GM18498 (cell line): ENCODE data around the gene SLC12A9.

Source experiments
- ATAC-seq: cut with Tn5 transposase; IDR thresholded peaks from one replicate; pipeline ENCODE4 v1.9.1; 2021; ENCODE audit warnings: mild to moderate bottlenecking, moderate library complexity; ENCODE audit not compliant: unreplicated experiment

The SLC12A9 gene

DNA sequence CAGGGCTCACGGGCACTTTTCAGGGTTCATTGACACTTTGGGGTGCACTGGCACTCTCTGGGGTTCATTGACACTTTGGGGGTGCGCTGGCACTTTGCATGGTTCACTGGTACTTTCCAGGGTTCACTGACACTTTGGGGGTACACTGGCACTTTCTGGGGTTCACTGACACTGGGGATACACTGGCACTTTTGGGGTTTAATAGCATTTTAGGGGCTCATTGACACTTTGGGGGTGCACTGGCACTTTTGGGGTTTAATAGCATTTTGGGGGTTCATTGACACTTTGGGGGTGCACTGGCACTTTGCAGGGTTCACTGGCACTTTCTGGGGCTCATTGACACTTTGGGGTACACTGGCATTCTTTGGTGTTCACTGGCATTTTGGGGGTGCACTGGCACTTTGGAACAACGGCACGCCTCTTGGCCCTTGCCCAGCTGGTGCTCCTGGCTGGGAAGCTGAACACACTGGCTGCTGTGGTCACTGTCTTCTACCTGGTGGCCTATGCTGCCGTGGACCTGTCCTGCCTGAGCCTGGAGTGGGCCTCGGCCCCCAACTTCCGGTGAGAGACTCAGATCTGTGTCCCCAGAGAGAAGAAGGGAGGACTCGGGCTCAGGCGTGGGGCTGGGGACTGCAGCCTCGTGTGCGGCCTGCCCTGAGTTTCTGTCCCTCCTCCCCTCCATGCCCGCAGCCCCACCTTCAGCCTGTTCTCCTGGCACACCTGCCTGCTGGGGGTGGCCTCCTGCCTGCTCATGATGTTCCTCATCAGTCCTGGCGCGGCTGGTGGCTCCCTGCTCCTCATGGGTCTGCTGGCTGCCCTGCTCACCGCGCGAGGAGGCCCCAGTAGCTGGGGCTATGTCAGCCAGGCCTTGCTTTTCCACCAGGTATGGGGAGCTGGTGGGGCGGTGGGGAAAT lies 8.4 kb downstream of the SLC12A9 start:
- ATAC-seq: no peak

GRCh38 chr7:100861616-100861985 lies 9.1 kb downstream of the SLC12A9 start:
- no peak for ATAC-seq

- no peak for ATAC-seq
Observed at GRCh38 chr7:100863406-100863950, 11.0 kb downstream of the SLC12A9 start.

DNA sequence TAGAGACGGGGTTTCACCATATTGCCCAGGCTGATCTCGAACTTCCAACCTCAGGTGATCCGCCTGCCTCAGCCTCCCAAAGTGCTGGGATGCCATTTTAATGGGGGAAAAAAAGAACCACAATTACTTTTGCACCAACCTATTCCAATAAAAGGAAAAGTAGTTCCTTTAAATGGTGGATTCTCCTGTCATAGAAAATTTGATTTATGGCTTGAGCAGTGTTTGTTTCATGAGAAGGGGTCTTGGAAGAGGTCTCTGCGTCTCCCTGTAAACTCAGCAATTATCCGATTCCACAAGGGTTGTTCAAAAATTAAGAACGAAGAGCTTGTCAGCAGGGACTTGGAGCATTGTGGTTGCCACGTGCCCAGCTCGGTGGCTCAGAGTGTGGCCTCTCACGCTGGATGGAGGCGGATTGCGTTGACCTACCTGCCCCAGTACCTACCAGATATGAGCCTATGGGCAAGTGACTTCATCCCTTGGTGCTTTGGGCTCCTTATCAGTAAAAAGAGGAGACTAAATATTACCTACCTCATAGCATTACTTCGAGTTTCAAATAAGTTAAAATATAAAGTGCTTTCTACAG lies 11.8 kb downstream of the SLC12A9 start:
- ATAC-seq: no peak

- no peak for ATAC-seq
Observed at GRCh38 chr7:100865372-100865911, 12.9 kb downstream of the SLC12A9 start.

DNA sequence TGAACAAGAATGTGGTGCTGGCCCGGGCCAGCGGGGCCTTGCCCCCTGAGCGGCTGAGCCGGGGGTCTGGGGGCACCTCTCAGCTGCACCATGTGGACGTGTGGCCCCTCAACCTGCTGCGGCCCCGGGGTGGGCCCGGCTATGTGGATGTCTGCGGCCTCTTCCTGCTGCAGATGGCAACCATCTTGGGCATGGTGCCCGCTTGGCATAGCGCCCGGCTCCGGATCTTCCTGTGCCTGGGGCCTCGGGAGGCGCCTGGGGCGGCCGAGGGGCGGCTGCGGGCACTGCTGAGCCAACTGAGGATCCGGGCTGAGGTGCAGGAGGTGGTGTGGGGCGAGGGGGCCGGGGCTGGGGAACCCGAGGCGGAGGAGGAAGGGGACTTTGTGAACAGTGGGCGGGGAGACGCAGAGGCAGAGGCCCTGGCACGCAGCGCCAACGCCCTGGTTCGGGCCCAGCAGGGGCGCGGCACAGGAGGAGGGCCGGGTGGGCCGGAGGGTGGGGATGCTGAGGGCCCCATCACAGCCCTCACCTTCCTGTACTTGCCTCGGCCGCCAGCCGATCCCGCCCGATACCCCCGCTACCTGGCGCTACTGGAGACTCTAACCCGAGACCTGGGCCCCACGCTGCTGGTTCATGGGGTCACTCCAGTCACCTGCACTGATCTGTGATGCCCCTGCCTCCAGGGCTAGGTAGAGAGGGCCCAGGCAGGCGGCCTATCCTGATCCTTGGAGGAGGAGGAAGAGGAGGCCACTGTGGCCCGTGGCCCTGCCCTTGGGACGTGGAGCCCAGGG lies 13.6 kb downstream of the SLC12A9 start:
- ATAC-seq: no peak

- ATAC-seq: no peak
Observed at GRCh38 chr7:100866729-100867039, 14.2 kb downstream of the SLC12A9 start.

GRCh38 chr7:100867040-100867775 lies 14.7 kb downstream of the SLC12A9 start, which contains the start of gene TRIP6:
Gene TRIP6 (plus strand): TSS chr7:100867387. CDS start chr7:100867498, 111 bp downstream.
- ATAC-seq: peak; percentile 56

- no peak for ATAC-seq
Observed at GRCh38 chr7:100867776-100868485, 15.4 kb downstream of the SLC12A9 start.

DNA sequence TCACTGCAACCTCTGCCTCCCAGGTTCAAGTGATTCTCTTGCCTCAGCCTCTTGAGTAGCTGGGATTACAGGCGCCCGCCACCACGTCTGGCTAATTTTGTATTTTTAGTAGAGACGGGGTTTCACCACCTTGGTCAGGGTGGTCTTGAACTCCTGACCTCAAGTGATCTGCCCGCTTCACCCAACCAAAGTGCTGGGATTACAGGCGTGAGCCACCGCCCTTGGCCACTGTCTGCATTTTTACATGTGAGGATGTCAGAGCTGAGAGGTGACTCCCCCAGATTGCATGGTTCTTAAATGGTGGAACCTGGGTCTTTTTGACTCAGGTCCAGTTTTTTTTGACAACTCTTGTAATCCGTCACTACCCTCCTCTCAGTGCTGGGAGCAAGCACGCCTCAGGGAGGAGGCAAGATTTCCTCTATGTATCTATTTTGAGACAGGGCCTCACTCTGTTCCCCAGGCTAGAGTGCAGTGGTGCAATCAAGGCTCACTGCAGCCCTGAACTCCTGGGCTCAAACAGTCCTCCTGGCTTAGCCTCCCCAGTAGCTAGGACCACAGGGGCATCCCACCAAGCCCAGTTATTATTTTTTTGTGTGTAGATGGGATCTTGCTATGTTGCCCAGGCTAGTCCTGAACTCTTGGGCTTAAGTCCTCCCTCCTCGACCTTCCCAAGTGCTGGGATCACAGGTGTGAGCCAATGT lies 21.2 kb downstream of the SLC12A9 start:
- no peak for ATAC-seq

GRCh38 chr7:100874300-100874576 lies 21.7 kb downstream of the SLC12A9 start:
- ATAC-seq: no peak

GRCh38 chr7:100874577-100875355 lies 22.3 kb downstream of the SLC12A9 start, which contains the start of gene SRRT:
Gene SRRT (plus strand): TSS chr7:100875103. CDS start chr7:100875591, 488 bp downstream.
- peak; percentile 88 for ATAC-seq

DNA sequence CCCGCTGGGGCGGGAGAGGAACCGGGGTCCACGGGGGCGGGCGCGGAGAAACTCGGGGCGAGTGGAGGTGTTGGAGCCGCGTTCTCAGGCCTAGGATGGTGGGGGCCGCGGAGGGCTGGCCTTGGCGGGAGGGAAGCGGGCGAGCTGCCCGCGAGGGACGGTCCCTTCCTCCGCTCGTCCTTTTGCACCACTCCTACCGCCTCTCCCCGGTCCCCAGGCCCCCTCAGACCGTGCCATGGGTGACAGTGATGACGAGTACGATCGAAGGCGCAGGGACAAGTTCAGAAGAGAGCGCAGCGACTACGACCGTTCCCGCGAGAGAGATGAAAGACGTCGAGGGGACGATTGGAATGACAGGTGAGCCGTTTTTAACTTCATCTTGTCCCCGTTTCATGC lies 22.8 kb downstream of the SLC12A9 start:
- ATAC-seq: peak; percentile 32

DNA sequence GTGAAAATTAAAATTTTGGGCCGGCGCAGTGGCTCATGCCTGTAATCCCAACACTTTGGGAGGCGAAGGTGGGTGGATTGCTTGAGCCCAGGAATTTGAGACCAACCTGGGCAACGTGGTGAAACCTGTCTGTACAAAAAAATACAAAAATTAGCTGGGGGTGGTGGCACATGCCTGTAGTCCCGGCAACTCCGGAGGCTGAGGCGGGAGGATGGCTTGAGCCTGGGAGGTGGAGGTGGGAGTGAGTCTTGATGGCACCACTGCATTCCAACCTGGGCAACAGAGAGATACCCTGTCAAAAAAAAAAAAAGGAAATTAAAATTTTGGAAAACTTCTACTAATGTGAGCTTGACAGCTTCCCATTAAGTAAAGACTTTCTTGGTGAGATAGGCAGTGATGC lies 25.5 kb downstream of the SLC12A9 start:
- no peak for ATAC-seq

- ATAC-seq: no peak
Observed at GRCh38 chr7:100878685-100879084, 26.2 kb downstream of the SLC12A9 start.

DNA sequence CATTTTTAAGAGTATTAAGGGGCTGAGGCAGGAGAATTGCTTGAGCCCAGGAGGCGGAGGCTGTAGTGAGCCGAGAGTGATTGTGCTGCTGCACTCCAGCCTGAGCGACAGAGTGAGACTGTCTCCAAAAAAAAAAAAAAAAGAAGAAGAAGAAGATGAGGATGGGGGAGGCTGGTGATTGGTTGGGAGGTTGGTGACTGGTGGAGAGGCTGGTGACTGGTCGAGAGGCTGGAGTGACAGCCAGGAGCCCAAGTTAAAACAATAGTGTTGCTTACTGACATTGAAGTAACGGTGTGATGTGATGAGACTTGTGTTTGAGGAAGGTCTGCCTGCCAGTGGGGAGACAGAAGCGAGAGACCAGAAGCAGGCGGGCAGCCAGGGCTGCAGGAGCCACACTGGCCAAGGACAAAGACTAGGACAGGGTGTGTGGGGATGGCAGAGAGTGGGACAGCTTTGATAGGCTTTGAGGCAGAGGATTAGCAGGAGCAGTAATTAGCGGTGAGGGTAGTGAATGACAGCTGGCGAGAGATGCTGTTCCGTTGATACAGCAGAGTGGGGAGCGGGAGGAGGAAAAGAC lies 27.3 kb downstream of the SLC12A9 start:
- ATAC-seq: no peak

DNA sequence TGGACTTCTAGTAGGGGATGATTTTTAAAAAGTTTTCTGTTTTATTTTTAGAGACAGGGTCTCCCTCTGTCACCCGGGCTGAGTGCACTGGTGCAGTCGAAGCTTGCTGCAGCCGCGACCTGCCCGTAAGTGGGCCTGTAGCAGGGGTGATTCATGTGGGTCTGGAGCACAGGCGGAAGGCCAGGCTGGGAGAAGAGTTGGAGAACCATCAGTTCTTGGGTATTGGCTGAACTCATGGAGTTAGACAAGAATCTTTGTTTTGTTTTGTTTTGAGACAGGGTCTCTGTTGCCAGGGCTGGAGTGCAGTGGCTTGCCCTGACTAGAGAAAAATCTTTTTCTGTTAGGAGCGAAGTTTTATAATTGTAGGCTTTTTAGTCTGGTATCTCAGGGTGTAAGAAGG lies 28.1 kb downstream of the SLC12A9 start:
- ATAC-seq: no peak

GRCh38 chr7:100881136-100881535 lies 28.6 kb downstream of the SLC12A9 start:
- ATAC-seq: no peak
